ENCODE measurements around the gene OR51B5.
"Not testable (repeated sequence)": the region's sequence is repeated elsewhere in the genome, so short reads cannot be mapped to it uniquely, and the experiment has no call there.

OR51B5 gene

GRCh38 chr11:5335170-5335569, 8.2 kb downstream of the OR51B5 start:
- no peak for DNase-seq

- no peak for DNase-seq
Observed at GRCh38 chr11:5324197-5324596, 19.1 kb downstream of the OR51B5 start, which contains the start of gene OR51B2. Gene OR51B2 (minus strand): TSS chr11:5324297. CDS start chr11:5324297, 0 bp downstream.

- DNase-seq, result peak in 1 of 2 experiments; percentile 4
Observed at GRCh38 chr11:5317292-5317691, 26.0 kb downstream of the OR51B5 start.

GRCh38 chr11:5313326-5314023, 29.8 kb downstream of the OR51B5 start:
- not testable (repeated sequence) for DNase-seq

GRCh38 chr11:5310423-5310822, 32.9 kb downstream of the OR51B5 start:
- no peak for DNase-seq

- DNase-seq, result no peak
Observed at GRCh38 chr11:5307256-5308019, 35.9 kb downstream of the OR51B5 start.

GRCh38 chr11:5304046-5304445, 39.3 kb downstream of the OR51B5 start:
- DNase-seq, result no peak

- no peak for DNase-seq
Observed at GRCh38 chr11:5303626-5304025, 39.7 kb downstream of the OR51B5 start.

- no peak for DNase-seq
Observed at GRCh38 chr11:5301846-5302245, 41.5 kb downstream of the OR51B5 start, which contains the start of gene OR51B4. Gene OR51B4 (minus strand): TSS chr11:5301946. CDS start chr11:5301946, 0 bp downstream.

- DNase-seq, result no peak
Observed at GRCh38 chr11:5300251-5300650, 43.1 kb downstream of the OR51B5 start.

GRCh38 chr11:5298451-5298850, 44.9 kb downstream of the OR51B5 start:
- no peak for DNase-seq

GRCh38 chr11:5297721-5298323, 45.5 kb downstream of the OR51B5 start:
- DNase-seq, result no peak

GRCh38 chr11:5294342-5294995, 48.9 kb downstream of the OR51B5 start:
- DNase-seq, result not testable (repeated sequence)

- no peak for DNase-seq
Observed at GRCh38 chr11:5293028-5293427, 50.3 kb downstream of the OR51B5 start.
